ENCODE measurements around the gene RPL27A. TPM values are rescaled to one million over a fixed set of nuclear protein-coding genes. Genes with fewer than 3 reads are reported as not detected.

RPL27A gene
- 1,055 TPM for total RNA-seq (2021; ENCODE audit: unreplicated experiment)
- polyA plus RNA-seq (2012) = 3,070 and 3,597 TPM in 2 replicates
- Bru-seq, nascent RNA = percentile 99 among the genes with signal in this experiment
- percentile 98 among the genes with signal in this experiment for BruChase-seq, experiment 1, labeled RNA remaining after a 6-hour chase
- BruChase-seq, experiment 2, labeled RNA remaining after a 2-hour chase = percentile 98 among the genes with signal in this experiment
- long read RNA-seq, full-length matches to known transcripts = 411 of 470 reads
- long read RNA-seq, partial matches to known transcripts = 46 of 470 reads
- long read RNA-seq, other reads (novel, unspliced or antisense) = 13 of 470 reads

GRCh38 chr11:8682303-8683114 lies at the start of gene RPL27A, which contains the start of gene TRIM66:
TSS of gene RPL27A (plus strand) at chr11:8682792. CDS start at chr11:8682814, 22 bp downstream.
TSS of gene TRIM66 (minus strand) at chr11:8682665. CDS start at chr11:8672274, 10,391 bp downstream.
- Histone ChIP-seq H3K27ac (ENCODE audit: low read depth, low read length) (peak within 1 kb of the TSS; percentile 97), H3K79me2 (ENCODE audit: insufficient read depth, low read length) (peaks cover 55% of the 10 kb centered on the region), H4K20me1 (ENCODE audit: insufficient read depth) (peaks cover 3% of the 10 kb centered on the region; the same call in 1 of the 2 replicates), H3K4me1 (ENCODE audit: control insufficient read depth in 1 of 2, insufficient read depth in 2 of 2, low read length in 2 of 2) (peaks cover 21 to 42% of the 10 kb centered on the region in 2 experiments), H3K4me2 (ENCODE audit: low read length) (peak within 1 kb of the TSS; percentile 80), H3K9ac (ENCODE audit: low read length) (peak within 1 kb of the TSS; percentile 99), H3K9me2 (ENCODE audit: insufficient read depth) (no peaks in the 10 kb centered on the region), H3K36me3 (ENCODE audit: control insufficient read depth in 1 of 2, insufficient read depth in 2 of 2, low read length in 2 of 2) (peaks cover 26 to 46% of the 10 kb centered on the region in 2 experiments), H2AFZ (ENCODE audit: low read depth, low read length, poor library complexity, severe bottlenecking) (no peak within 1 kb of the TSS), H3K4me3 (replicated peaks in 1 of 2; ENCODE audit: low read depth in 1 of 2, low read length in 2 of 2) (peak within 1 kb of the TSS; percentile 76 to 93), H3K27me3 (ENCODE audit: insufficient read depth, low read length) (no peaks in the 10 kb centered on the region), H3K9me3 (ENCODE audit: control insufficient read depth in 1 of 2, insufficient read depth in 1 of 2, low read depth in 1 of 2, low read length in 2 of 2) (no peaks in the 10 kb centered on the region)
- TF ChIP-seq EGR1 (IDR thresholded peaks at IDR 0.05; ENCODE audit: low read depth) (no peak), POLR2AphosphoS5 (IDR thresholded peaks at IDR 0.05; ENCODE audit: low read depth, low read length) (peak; percentile 100), POLR2A (IDR thresholded peaks at IDR 0.05; ENCODE audit: borderline replicate concordance, extremely low read depth, insufficient read depth, insufficient read length) (peak; percentile 96), ZFX (IDR thresholded peaks at IDR 0.05) (peak; percentile 95), YY1 (IDR thresholded peaks at IDR 0.05; ENCODE audit: extremely low read depth, insufficient replicate concordance, low read depth, low read length) (peak; percentile 82), EZH2 (IDR thresholded peaks at IDR 0.05) (no peak), CBX3 (IDR thresholded peaks at IDR 0.05; ENCODE audit: low read depth) (no peak), ZBTB33 (IDR thresholded peaks at IDR 0.05; ENCODE audit: extremely low read depth, insufficient replicate concordance, low read length) (peak; percentile 99), RAD21 (IDR thresholded peaks at IDR 0.05; ENCODE audit: low read depth) (no peak)
- no TSS peak for BruUV-seq (replicated peaks)
- ATAC-seq = peak; percentile 89
- intact Hi-C loops (cut with micrococcal nuclease) = no loop called here
- DNase-seq (ENCODE audit: low read depth, low spot score) = peak; percentile 90
- ChIA-PET POLR2A (interaction anchor here (0.7 to 1.8 kb wide), 9 partner anchors 8 to 277 kb away, joined by 3 to 14 read pairs (median 4); partner anchors contain the start of gene AKIP1), RAD21 (ENCODE audit: low non-redundant PET in 1 of 2, low total read pairs in 2 of 2, uncharacterized antibody in 2 of 2, unreplicated experiment in 2 of 2) (interaction anchor here in 1 of 2 experiments (0.5 kb wide), 1 partner anchor 16 kb away, joined by 5 read pairs; no protein-coding TSS in a partner anchor), CTCF (no interaction called here)
